Heart right ventricle (tissue), 16 donors: ENCODE results near the gene TNFSF4. TPM values are rescaled to one million over a fixed set of nuclear protein-coding genes. Genes with fewer than 3 reads are reported as not detected.
"Not testable (repeated sequence)": the region's sequence is repeated elsewhere in the genome, so short reads cannot be mapped to it uniquely, and the experiment has no call there.

Experiments used
- ATAC-seq, 8 donors: fragments of 200-7000 bp; cut with Tn5 transposase; one replicate each; pipeline ENCODE4 v1.9.1; 2020; ENCODE audit warnings: mild to moderate bottlenecking in 8 of 8, moderate library complexity in 8 of 8, moderate number of reproducible peaks in 1 of 8
- DNase-seq, 2 donors: peaks; one replicate each; pipeline ENCODE4 v3.0.0-alpha.2; 2020
- H3K27ac ChIP-seq, 10 donors: fragments of 200-600 bp; sonication (generic) in 2 of 10; one replicate each; pipeline versions ENCODE4 v1.5.0 to v1.8.0; 2020 to 2022; ENCODE audit warnings: mild to moderate bottlenecking in 3 of 10
- H3K27me3 ChIP-seq, 7 donors: fragments of 200-600 bp; one replicate each; pipeline ENCODE4 v1.8.0; 2021 to 2022; ENCODE audit warnings: mild to moderate bottlenecking in 2 of 7
- H3K36me3 ChIP-seq, 9 donors: fragments of 200-600 bp; sonication (generic) in 1 of 9; one replicate each; pipeline versions ENCODE4 v1.5.0 to v1.8.0; 2020 to 2022; ENCODE audit warnings: mild to moderate bottlenecking in 2 of 9
- H3K4me1 ChIP-seq, 9 donors: fragments of 200-600 bp; sonication (generic) in 1 of 9; one replicate each; pipeline versions ENCODE4 v1.5.0 to v1.8.0; 2020 to 2022; ENCODE audit warnings: mild to moderate bottlenecking in 4 of 9
- H3K4me3 ChIP-seq, 10 donors: fragments of 200-600 bp; sonication (generic) in 2 of 10; one replicate each; pipeline versions ENCODE4 v1.5.0 to v1.8.0; 2020 to 2022; ENCODE audit warnings: mild to moderate bottlenecking in 7 of 10, moderate library complexity in 2 of 10
- H3K9me3 ChIP-seq, 11 donors: fragments of 200-600 bp in 10 of 11; sonication (generic) in 2 of 11; one replicate each; pipeline versions ENCODE4 v1.5.0 to v1.8.0; 2013 to 2022; ENCODE audit warnings: mild to moderate bottlenecking in 2 of 11, control low read depth in 1 of 11, moderate library complexity in 1 of 11
- WGBS, 2 donors: extraction: QIAGEN DNeasy Blood & Tissue Kit; methylation state at CpG; one replicate each; pipeline ENCODE4 v1.1.7; 2013; ENCODE audit warnings: inconsistent platforms in 1 of 2; 5-methylcytosine and 5-hydroxymethylcytosine counted together
- intact Hi-C, 10 donors: fragments of 100-400 bp; cut with DNase I; formaldehyde crosslinking; loops; one replicate each; pipeline versions ENCODE4 v1.11.1 to v1.14.2; 2022
- polyA plus RNA-seq, 2 donors: library from polyadenylated mRNA; stranded (reverse); fragments of 200-250 nt; gene quantifications; one replicate each; pipeline ENCODE4 v1.2.3, GENCODE V29; 2013
- total RNA-seq, 10 donors: library from RNA; stranded (reverse); fragmentation: NEBNext Ultra II Directional in 3 of 10; extraction: Animal tissue kit (Norgen Biotek cat#: 25700) in 3 of 10; gene quantifications; one replicate each; pipeline versions ENCODE4 v1.2.1 to v1.2.4, GENCODE V29; 2021 to 2023
- TF ChIP-seq, protein P1 (sequence below), 9 donors: fragments of 200-600 bp; sonication (generic) in 2 of 9; IDR thresholded peaks; one replicate each; pipeline versions ENCODE4 v1.5.0 to v1.8.0; 2021 to 2022; ENCODE audit warnings: antibody characterized with exemption in 9 of 9, mild to moderate bottlenecking in 5 of 9, moderate library complexity in 1 of 9
- donor health status: Arrhythmogenic right ventricular cardiomyopathy.
- donor health status: ischemic (EF 13 %, LVEDD 7.1; RV severe dilation, severe dysfunction).
- donor health status: healthy with polysubstance abuse.
- donor health status: DM: no; HTN: yes; CAD: no.
- donor health status: DM: no; HTN: no; CAD: no.
- donor health status: ischemic (EF 25% LVEDD 6.9; RV normal size, moderate dysfunction).
- donor health status: ischemic (EF 25% LVEDD 5.7; RV mildly dilated, moderate dysfunction).
- donor health status: healthy.
- donor health status: DM: yes; HTN: yes; CAD: no.
- donor health status: Ischemic cardiomyopathy.
- donor health status: ischemic (EF 35%, LVEDD 5.7; RV mildly dilated, moderate dysfunction).
- donor health status: nonischemic (EF 11% LVEDD 7.7; RV severe dilation, severe dysfunction).
- donor health status: DM: yes; HTN: yes; CAD: no.
- donor health status: PGD.
- donor health status: ischemic (EF 29% LVEDD 5.4; RV normal size, mild dysfunction).
- donor health status: nonischemic (EF 23%, LVEDD 6.1; RV moderate dilation, normal function).

The TNFSF4 gene
- total and polyA plus RNA-seq, 12 donors: 0.26 to 1.5 (median 0.74) TPM

DNA sequence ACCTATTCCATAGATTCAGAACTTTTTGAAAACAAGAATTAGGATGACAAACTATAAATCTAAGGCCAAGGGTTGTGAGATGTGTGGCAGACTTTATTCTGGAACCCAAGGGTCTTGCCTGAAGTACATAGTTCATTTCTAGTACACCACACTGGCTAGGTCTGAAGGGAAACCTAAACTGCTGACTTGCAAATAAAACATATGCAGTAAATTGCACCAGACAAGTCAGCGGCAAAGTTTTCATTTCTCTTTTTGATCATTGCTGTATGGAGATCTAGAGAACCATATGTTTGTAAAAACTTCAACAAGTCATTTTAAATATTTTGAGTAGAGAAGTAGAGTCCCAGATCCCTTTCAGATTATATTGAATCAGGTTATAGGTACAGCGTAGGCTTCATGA lies 43.9 kb downstream of the TNFSF4 start:
- DNase-seq (no peak), ATAC-seq (no peak)
- H3K9me3 ChIP-seq: peaks cover 0 to 5% (median 0%) of the 10 kb centered on the region in 11 donors
- WGBS, 2 donors: 73 to 97% methylated on average over 2 of the region's 2 CpGs
- no peaks in the 10 kb centered on the region for H3K36me3 ChIP-seq
- no peaks in the 10 kb centered on the region for H3K27me3 ChIP-seq
- H3K27ac ChIP-seq: no peak overlapping the region
- intact Hi-C loops: no loop called here
- TF ChIP-seq, protein P1, sequence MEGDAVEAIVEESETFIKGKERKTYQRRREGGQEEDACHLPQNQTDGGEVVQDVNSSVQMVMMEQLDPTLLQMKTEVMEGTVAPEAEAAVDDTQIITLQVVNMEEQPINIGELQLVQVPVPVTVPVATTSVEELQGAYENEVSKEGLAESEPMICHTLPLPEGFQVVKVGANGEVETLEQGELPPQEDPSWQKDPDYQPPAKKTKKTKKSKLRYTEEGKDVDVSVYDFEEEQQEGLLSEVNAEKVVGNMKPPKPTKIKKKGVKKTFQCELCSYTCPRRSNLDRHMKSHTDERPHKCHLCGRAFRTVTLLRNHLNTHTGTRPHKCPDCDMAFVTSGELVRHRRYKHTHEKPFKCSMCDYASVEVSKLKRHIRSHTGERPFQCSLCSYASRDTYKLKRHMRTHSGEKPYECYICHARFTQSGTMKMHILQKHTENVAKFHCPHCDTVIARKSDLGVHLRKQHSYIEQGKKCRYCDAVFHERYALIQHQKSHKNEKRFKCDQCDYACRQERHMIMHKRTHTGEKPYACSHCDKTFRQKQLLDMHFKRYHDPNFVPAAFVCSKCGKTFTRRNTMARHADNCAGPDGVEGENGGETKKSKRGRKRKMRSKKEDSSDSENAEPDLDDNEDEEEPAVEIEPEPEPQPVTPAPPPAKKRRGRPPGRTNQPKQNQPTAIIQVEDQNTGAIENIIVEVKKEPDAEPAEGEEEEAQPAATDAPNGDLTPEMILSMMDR (IDR thresholded peaks at IDR 0.05): no peak
- no peaks in the 10 kb centered on the region for H3K4me1 ChIP-seq
- H3K4me3 ChIP-seq: no peak overlapping the region

DNA sequence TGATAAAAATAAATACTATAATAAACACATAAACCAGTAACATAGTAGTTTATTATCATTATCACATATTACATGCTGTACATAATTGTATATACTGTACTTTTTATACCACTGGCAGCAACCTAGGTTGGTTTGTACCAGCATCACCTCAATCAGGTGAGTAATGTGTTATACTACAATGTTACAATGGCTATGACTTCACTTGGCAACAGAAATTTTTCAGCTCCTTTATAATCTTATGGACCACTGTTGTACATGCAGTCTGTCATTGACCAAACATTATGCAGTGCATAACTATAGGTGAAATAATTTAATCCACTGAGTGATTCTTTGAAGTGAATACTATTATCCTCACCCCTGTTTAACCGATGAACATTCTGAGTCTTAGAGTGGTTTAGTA lies 44.5 kb downstream of the TNFSF4 start:
- ATAC-seq (no peak), DNase-seq (no peak)
- H3K4me3 ChIP-seq: no peak overlapping the region
- no peaks in the 10 kb centered on the region for H3K36me3 ChIP-seq
- H3K9me3 ChIP-seq: peaks cover 0 to 5% (median 0%) of the 10 kb centered on the region in 11 donors
- intact Hi-C loops: no loop called here
- H3K27me3 ChIP-seq: no peaks in the 10 kb centered on the region
- H3K27ac ChIP-seq: no peak overlapping the region
- WGBS, 2 donors: 92 to 95% methylated on average over 1 of the region's 1 CpG
- H3K4me1 ChIP-seq: no peaks in the 10 kb centered on the region
- TF ChIP-seq, protein P1 (IDR thresholded peaks at IDR 0.05): no peak

DNA sequence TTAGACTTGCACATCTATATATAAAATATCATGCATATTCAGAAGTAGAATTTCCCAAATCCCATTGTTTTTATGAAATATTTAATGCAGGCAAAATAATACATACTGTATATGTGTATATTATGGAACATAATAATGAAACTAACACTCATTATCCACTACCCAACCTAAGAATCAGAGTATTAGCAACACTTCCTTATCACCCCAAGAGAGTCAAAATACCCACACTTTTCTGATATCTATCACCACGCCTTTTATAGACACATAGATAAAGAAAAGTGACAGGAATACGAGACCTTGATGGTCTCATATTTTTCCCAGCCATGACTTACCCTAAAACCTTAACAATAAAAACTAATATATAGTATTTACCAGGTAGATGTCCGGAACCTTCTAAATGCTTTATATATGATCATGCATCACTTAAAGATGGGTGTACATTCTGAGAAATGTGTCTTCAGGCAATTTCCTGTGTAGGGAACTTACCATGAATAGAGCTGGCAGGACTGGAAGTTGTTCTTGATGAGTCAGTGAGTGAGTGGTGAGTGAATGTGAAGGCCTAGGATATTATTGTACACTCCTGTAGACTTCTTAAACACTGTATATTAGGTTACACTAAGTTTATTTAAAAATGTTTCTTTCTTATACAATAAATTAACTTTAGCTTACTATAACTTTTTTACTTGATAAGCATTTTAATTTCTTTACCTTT lies 45.5 kb downstream of the TNFSF4 start:
- ATAC-seq: no peak
- H3K4me1 ChIP-seq: no peaks in the 10 kb centered on the region
- no peaks in the 10 kb centered on the region for H3K27me3 ChIP-seq
- no peaks in the 10 kb centered on the region for H3K36me3 ChIP-seq
- DNase-seq: no peak
- H3K9me3 ChIP-seq: peaks cover 0 to 5% (median 0%) of the 10 kb centered on the region in 11 donors
- no peak overlapping the region for H3K27ac ChIP-seq
- no peak overlapping the region for H3K4me3 ChIP-seq
- intact Hi-C loops: no loop called here
- WGBS, 2 donors: 91 to 92% methylated on average over 3 of the region's 3 CpGs
- TF ChIP-seq, protein P1 (IDR thresholded peaks at IDR 0.05): no peak

DNA sequence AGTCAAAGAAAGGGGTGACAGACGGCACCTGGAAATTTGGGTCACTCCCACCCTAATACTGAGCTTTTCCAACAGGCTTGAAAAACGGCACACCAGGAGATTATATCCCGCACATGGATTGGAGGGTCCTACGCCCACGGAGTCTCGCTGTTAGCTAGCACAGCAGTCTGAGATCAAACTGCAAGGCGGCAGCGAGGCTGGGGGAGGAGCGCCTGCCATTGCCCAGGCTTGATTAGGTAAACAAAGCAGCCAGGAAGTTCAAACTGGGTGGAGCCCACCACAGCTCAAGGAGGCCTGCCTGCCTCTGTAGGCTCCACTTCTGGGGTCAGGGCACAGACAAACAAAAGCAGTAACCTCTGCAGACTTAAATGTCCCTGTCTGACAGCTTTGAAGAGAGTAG lies 53.2 kb downstream of the TNFSF4 start:
- H3K36me3 ChIP-seq, ATAC-seq, DNase-seq, H3K27ac ChIP-seq, H3K4me1 ChIP-seq, H3K27me3 ChIP-seq, H3K4me3 ChIP-seq, intact Hi-C loops: not testable (repeated sequence)
- H3K9me3 ChIP-seq: peaks cover 0 to 22% (median 0%) of the 10 kb centered on the region in 11 donors
- WGBS, 2 donors: 91 to 93% methylated on average over 9 of the region's 9 CpGs

DNA sequence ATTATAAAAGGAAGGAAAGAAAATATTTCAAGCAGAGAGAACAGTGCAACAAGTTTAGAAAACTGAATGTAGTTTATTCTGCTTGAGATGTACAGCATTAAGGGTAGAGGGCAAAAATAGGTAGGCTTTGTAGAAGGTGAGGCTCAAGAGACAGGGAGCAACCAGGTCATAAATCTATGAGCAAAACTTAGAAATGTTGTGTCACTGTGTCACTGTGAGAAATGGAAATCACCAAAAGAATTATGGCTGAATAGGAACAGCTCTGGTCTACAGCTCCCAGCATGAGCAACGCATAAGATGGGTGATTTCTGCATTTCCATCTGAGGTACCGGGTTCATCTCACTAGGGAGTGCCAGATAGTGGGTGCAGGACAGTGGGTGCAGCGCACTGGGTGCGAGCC lies 53.6 kb downstream of the TNFSF4 start:
- TF ChIP-seq, protein P1 (IDR thresholded peaks at IDR 0.05): no peak
- Histone ChIP-seq H3K4me1 (peaks cover 0 to 3% (median 0%) of the 10 kb centered on the region in 9 donors), H3K4me3 (no peak overlapping the region), H3K36me3 (no peaks in the 10 kb centered on the region), H3K27ac (no peak overlapping the region), H3K27me3 (no peaks in the 10 kb centered on the region), H3K9me3 (peaks cover 0 to 22% (median 0%) of the 10 kb centered on the region in 11 donors)
- DNase-seq (no peak), ATAC-seq (no peak)
- 83 to 90% methylated on average over 4 of the region's 4 CpGs for WGBS, 2 donors
- intact Hi-C loops: no loop called here
